AG09309 (cell line): Measurements from ENCODE around the gene WNT11.
A peak's percentile ranks its signal among the peaks of the same experiment; 100 is the strongest.

Source experiments
- DNase-seq: peaks from one replicate; pipeline ENCODE4 v3.0.0-alpha.2; 2010; ENCODE audit warnings: low read depth
- H3K4me3 ChIP-seq: 2 replicates; pipeline ENCODE4 v1.5.1; 2011; ENCODE audit warnings: mild to moderate bottlenecking, low read depth, low read length, moderate library complexity; ENCODE audit not compliant: control insufficient read depth
- CTCF ChIP-seq: IDR thresholded peaks from 2 replicates; pipeline ENCODE4 v1.5.1; 2011; ENCODE audit warnings: mild to moderate bottlenecking, low read depth, low read length, inconsistent platforms; ENCODE audit not compliant: insufficient read depth, control insufficient read depth; ENCODE audit errors: missing control alignments

WNT11 gene

GRCh38 chr11:76239483-76240160, 33.3 kb upstream of the WNT11 start:
- H3K4me3 ChIP-seq = no peak overlapping the region
- no peak for DNase-seq
- TF ChIP-seq CTCF = no peak

DNA sequence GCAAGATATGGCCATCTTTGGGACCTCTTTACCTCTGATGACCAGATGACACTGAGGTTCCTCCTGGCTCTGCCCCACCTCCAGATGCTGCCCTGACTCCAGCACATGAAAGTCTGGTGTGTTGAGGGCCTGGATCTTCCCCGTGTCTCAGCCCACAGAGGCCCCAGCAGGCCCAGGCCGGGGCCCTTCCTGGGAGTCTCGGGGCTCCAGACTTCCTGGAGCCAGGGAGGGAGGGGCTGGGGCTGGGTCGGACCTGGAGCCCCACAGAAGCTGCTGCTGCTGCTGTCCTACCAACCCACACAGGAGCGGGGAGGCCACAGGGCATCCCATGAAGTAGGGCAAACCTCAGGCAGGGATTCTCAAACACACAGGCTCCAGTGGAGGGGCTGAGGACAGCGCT, 32.2 kb upstream of the WNT11 start:
- TF ChIP-seq CTCF = no peak
- H3K4me3 ChIP-seq = no peak overlapping the region
- no peak for DNase-seq

DNA sequence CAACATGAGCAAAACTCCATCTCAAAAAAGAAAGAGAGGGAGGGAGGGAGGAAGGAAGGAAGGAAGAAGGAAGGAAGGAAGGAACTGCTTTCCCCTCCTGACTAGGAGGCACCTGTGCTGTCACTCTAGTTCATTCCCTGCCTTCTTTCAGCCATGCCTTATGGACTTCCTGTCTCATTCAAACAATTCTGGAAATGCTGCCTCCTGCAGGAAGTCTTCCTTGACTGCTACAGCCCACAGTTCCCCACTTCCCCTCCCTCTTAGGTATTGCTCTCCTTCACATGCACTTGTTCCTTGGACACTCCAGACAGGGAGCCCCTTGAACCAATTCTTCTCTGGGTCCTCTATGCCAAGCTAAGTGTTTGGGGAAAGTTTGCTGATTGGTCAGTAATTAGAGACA, 31.6 kb upstream of the WNT11 start:
- H3K4me3 ChIP-seq = no peak overlapping the region
- TF ChIP-seq CTCF = no peak
- DNase-seq = no peak

DNA sequence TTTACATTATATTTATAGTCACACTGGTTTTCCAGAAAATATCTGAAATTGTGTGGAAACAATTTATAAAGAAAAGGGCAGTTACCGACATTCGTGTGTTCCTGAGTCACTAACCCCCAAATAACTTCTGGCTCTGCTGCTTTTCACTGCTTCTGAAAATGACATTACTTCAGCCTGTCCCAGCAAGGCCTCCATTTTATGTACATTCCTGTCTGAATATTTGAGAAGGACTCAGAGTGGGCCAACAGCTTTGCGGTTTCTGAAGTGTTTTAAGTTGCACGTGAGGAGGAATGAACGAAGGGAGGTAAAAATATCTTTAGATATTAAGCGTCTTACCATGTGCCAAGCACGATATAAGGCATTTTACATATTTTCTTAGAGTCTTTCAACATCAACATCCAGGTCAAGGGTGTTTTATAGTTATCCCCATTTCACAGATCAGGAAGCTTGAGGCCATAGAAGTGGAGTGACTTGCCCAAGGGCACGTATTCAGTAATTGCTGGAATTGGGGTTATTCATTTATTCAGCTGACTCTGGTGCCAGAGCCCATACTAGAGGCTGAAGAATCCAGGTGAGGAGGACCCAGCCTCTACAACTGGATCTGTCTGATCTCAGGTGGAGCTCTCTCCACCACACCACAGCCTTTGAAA, 30.8 kb upstream of the WNT11 start:
- no peak for DNase-seq
- TF ChIP-seq CTCF = no peak
- H3K4me3 ChIP-seq = no peak overlapping the region

GRCh38 chr11:76236092-76236999, 30.0 kb upstream of the WNT11 start:
- DNase-seq = no peak
- no peak for TF ChIP-seq CTCF
- peak overlapping the region; percentile 90 for H3K4me3 ChIP-seq

GRCh38 chr11:76235233-76236091, 29.2 kb upstream of the WNT11 start:
- peak; percentile 72 for DNase-seq
- H3K4me3 ChIP-seq = peak overlapping the region; percentile 90
- TF ChIP-seq CTCF = no peak
